HepG2 (cell line): Measurements from ENCODE around the gene HLA-DPB1. TPM values are rescaled to one million over a fixed set of nuclear protein-coding genes. Genes with fewer than 3 reads are reported as not detected.

Source experiments
- ATAC-seq: fragments of 200-7000 bp; cut with Tn5 transposase; 3 replicates; pipeline ENCODE4 v1.9.1; 2020; ENCODE audit warnings: mild to moderate bottlenecking, moderate library complexity
- BruUV-seq: library from RNA; stranded (reverse); fragments of 400-500 nt; replicated peaks from 2 replicates; lab custom pipeline; 2021; lab: Mats Ljungman, UMichigan
- CTCF ChIA-PET: fragments of 300-600 bp; formaldehyde crosslinking; extraction: SDS; loops from one replicate; lab custom pipeline; 2021; ENCODE audit warnings: low total read pairs, inconsistent platforms, low intra/inter-chr PET ratio; lab: Yijun Ruan, JAX
- POLR2A ChIA-PET: fragments of 350-600 bp; sonication (Branson Sonifier 250); formaldehyde crosslinking; loops from one replicate; lab custom pipeline; 2020; ENCODE audit warnings: antibody characterized with exemption, inconsistent platforms; lab: Yijun Ruan, JAX
- DNase-seq: peaks from one replicate; pipeline ENCODE4 v3.0.0-alpha.2; 2015; ENCODE audit warnings: low spot score
- FAIRE-seq: peaks from 3 replicates; lab custom pipeline; 2011; peaks lifted over from hg19 to GRCh38; lab: Jason Lieb, UNC
- H2AFZ ChIP-seq: one replicate; pipeline ENCODE4 v1.6.1; 2011; ENCODE audit warnings: low read length, inconsistent platforms
- H3K27ac ChIP-seq: fragments of 300-600 bp; 3 replicates; pipeline ENCODE4 v1.8.0; 2011; ENCODE audit warnings: mixed run types, mild to moderate bottlenecking, mixed read lengths, low read length, inconsistent platforms; ENCODE audit not compliant: insufficient read depth; ENCODE audit errors: extremely low read length
- H3K27me3 ChIP-seq, 2 experiments: fragments of 200-600 bp in 1 of 2; 2 replicates in 1 of 2; 3 replicates in 1 of 2; pipeline versions ENCODE4 v1.6.0 to v1.8.0; 2011; ENCODE audit warnings: low read length in 2 of 2, mild to moderate bottlenecking in 2 of 2, moderate library complexity in 2 of 2, inconsistent platforms in 1 of 2; ENCODE audit not compliant: insufficient read depth in 2 of 2, control insufficient read depth in 1 of 2
- H3K36me3 ChIP-seq, 2 experiments: fragments of 200-600 bp in 1 of 2; replicated peaks in 1 of 2; 2 replicates in 1 of 2; 3 replicates in 1 of 2; pipeline versions ENCODE4 v1.5.1 to v1.8.0; 2011; ENCODE audit warnings: low read length in 2 of 2, inconsistent platforms in 1 of 2; ENCODE audit not compliant: insufficient read depth in 2 of 2, control insufficient read depth in 1 of 2
- H3K4me1 ChIP-seq: 2 replicates; pipeline ENCODE4 v1.5.1; 2012; ENCODE audit warnings: low read length, inconsistent platforms; ENCODE audit not compliant: insufficient read depth
- H3K4me2 ChIP-seq: 2 replicates; pipeline ENCODE4 v1.6.0; 2011; ENCODE audit warnings: low read depth, low read length, inconsistent platforms
- H3K4me3 ChIP-seq, 3 experiments: fragments of 200-600 bp in 1 of 3; sonication (generic), shearing (Covaris generic) in 1 of 3; replicated peaks in 1 of 3; 2 replicates each; pipeline ENCODE4 v1.5.1; 2011 to 2016; ENCODE audit warnings: low read length in 3 of 3, inconsistent platforms in 2 of 3, low read depth in 2 of 3, mild to moderate bottlenecking in 2 of 3, control low read depth in 1 of 3, mixed read lengths in 1 of 3; ENCODE audit not compliant: insufficient read depth in 1 of 3
- H3K79me2 ChIP-seq: one replicate; pipeline ENCODE4 v1.6.1; 2011; ENCODE audit warnings: low read length, inconsistent platforms; ENCODE audit not compliant: insufficient read depth
- H3K9ac ChIP-seq: 2 replicates; pipeline ENCODE4 v1.6.0; 2011; ENCODE audit warnings: mild to moderate bottlenecking, low read depth, low read length, inconsistent platforms; ENCODE audit not compliant: insufficient read depth
- H3K9me3 ChIP-seq: 2 replicates; pipeline ENCODE4 v1.5.1; 2012; ENCODE audit warnings: mild to moderate bottlenecking, low read length
- H4K20me1 ChIP-seq: 2 replicates; pipeline ENCODE4 v1.6.0; 2011; ENCODE audit warnings: inconsistent platforms, mild to moderate bottlenecking, low read length, moderate library complexity; ENCODE audit not compliant: insufficient read depth
- ATF5 ChIP-seq: sonication (generic); formaldehyde crosslinking; IDR thresholded peaks from 2 replicates; pipeline ENCODE4 v1.4.0; 2020; ENCODE audit warnings: mild to moderate bottlenecking, low read depth, missing genetic modification reagents
- DMTF1 ChIP-seq: sonication (generic); formaldehyde crosslinking; IDR thresholded peaks from 2 replicates; pipeline ENCODE4 v1.4.0; 2020; ENCODE audit warnings: mild to moderate bottlenecking, missing genetic modification reagents
- ETV5 ChIP-seq: IDR thresholded peaks from 2 replicates; pipeline ENCODE4 v1.6.1; 2018; ENCODE audit warnings: missing biosample characterization, missing genetic modification reagents, inconsistent platforms, borderline replicate concordance
- NFKB2 ChIP-seq: sonication (generic); formaldehyde crosslinking; IDR thresholded peaks from 2 replicates; pipeline ENCODE4 v1.4.0; 2020; ENCODE audit warnings: missing genetic modification reagents, borderline replicate concordance
- NFKBIZ ChIP-seq: IDR thresholded peaks from 2 replicates; pipeline ENCODE4 v1.6.1; 2018; ENCODE audit warnings: missing genetic modification reagents, missing compliant biosample characterization
- NRL ChIP-seq: sonication (generic); formaldehyde crosslinking; IDR thresholded peaks from 2 replicates; pipeline ENCODE4 v1.5.0; 2020; ENCODE audit warnings: missing genetic modification reagents, mild to moderate bottlenecking, moderate library complexity, borderline replicate concordance
- STAG1 ChIP-seq: sonication (generic); formaldehyde crosslinking; IDR thresholded peaks from 2 replicates; pipeline ENCODE4 v1.4.0; 2020; ENCODE audit warnings: missing genetic modification reagents
- ZBTB4 ChIP-seq: sonication (generic); formaldehyde crosslinking; IDR thresholded peaks from 2 replicates; pipeline ENCODE4 v1.4.0; 2020; ENCODE audit warnings: missing genetic modification reagents, mild to moderate bottlenecking, borderline replicate concordance
- ZNF251 ChIP-seq: sonication (generic); formaldehyde crosslinking; IDR thresholded peaks from 2 replicates; pipeline ENCODE4 v1.9.0; 2021; ENCODE audit warnings: mild to moderate bottlenecking, missing genetic modification reagents
- ZNF30 ChIP-seq: sonication (generic); formaldehyde crosslinking; IDR thresholded peaks from 2 replicates; pipeline ENCODE4 v1.5.0; 2020; ENCODE audit warnings: mild to moderate bottlenecking, missing genetic modification reagents
- ZNF691 ChIP-seq: sonication (generic); formaldehyde crosslinking; IDR thresholded peaks from 2 replicates; pipeline ENCODE4 v1.4.0; 2020; ENCODE audit warnings: missing genetic modification reagents, low read depth, mild to moderate bottlenecking, borderline replicate concordance
- ZNF713 ChIP-seq: sonication (generic); formaldehyde crosslinking; IDR thresholded peaks from 2 replicates; pipeline ENCODE4 v1.4.0; 2020; ENCODE audit warnings: mild to moderate bottlenecking, missing genetic modification reagents
- ZNF782 ChIP-seq: sonication (generic); formaldehyde crosslinking; IDR thresholded peaks from 2 replicates; pipeline ENCODE4 v1.4.0; 2020; ENCODE audit warnings: missing genetic modification reagents, mild to moderate bottlenecking, borderline replicate concordance
- ZNF891 ChIP-seq: sonication (generic); formaldehyde crosslinking; IDR thresholded peaks from 2 replicates; pipeline ENCODE4 v1.5.0; 2020; ENCODE audit warnings: mild to moderate bottlenecking, missing genetic modification reagents
- WGBS: methylation state at CpG from one replicate; pipeline ENCODE4 v1.1.6; 2017; ENCODE audit warnings: low lambda C conversion rate; 5-methylcytosine and 5-hydroxymethylcytosine counted together
- in situ Hi-C: cut with HindIII; loops from 2 replicates; pipeline ENCODE4 v1.10.0; 2017; ENCODE audit warnings: low pct_unique_long_range_greater_than_20kb; ENCODE audit not compliant: extremely low pct_ligation_motif_present
- intact Hi-C: fragments of 100-400 bp; cut with micrococcal nuclease; formaldehyde crosslinking; loops from one replicate; pipeline ENCODE4 v1.10.0; 2022; ENCODE audit not compliant: unreplicated experiment
- polyA plus RNA-seq, 8 experiments: library from polyadenylated mRNA; depleted of rRNA in 3 of 8; stranded (reverse) in 7 of 8; unstranded in 1 of 8; fragments of >200 nt; fragmentation: Illumina TruSeq in 4 of 8; extraction: Trizol in 4 of 8; gene quantifications; 2 replicates each; pipeline versions ENCODE4 v1.2.1 to v1.2.3, GENCODE V29; 2011 to 2016; ENCODE audit warnings: low read depth in 4 of 8, missing spikeins in 1 of 8, mixed read lengths in 1 of 8; ENCODE audit not compliant: insufficient read depth in 1 of 8
- total RNA-seq, 5 experiments: library from RNA; depleted of rRNA; stranded (reverse); fragments of >200 nt; fragmentation: Illumina TruSeq; extraction: Trizol; gene quantifications; 2 replicates each; pipeline ENCODE4 v1.2.3, GENCODE V29; 2016; ENCODE audit warnings: low read depth in 1 of 5
- TF ChIP-seq, protein P1 (sequence below): sonication (generic); formaldehyde crosslinking; IDR thresholded peaks from 2 replicates; pipeline ENCODE4 v1.4.0; 2020; ENCODE audit warnings: missing genetic modification reagents

Gene HLA-DPB1
- total and polyA plus RNA-seq, 2 of the 13 experiments (the other 11 are each of a cell fraction or from before 2014, with no cell fraction given) = not detected

DNA sequence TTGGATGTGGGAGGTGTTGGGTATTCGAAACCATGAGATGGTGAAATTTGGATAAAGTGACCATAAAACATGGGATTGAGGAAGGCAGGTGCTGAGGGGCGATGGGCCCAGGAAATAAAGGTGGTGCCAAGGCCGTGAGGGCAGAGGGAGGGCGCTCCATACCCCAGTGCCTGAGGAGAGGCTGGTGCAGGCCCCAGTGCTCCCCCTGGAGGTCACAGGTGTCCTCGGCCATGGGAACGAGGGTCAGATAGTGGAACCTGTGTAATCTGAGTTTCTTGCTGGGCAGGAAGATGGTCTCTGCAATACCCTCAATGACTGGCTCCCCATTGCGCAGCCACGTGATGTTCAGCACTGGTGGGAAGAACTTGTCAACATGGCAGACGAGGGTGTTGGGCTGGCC lies 16.2 kb downstream of the HLA-DPB1 start (continued):
- 0 out of 2 replicates have a peak, but pooled peaks have one; percentile 31 for TF ChIP-seq ZNF782 (CRISPR knock-in tag)
- no peak for TF ChIP-seq ZBTB4 (CRISPR knock-in tag)
- 0 out of 2 replicates have a peak, but pooled peaks have one; percentile 69 for TF ChIP-seq NRL
- no peak for TF ChIP-seq NFKBIZ (CRISPR knock-in tag)
- TF ChIP-seq ZNF891 (CRISPR knock-in tag) = 0 out of 2 replicates have a peak, but pooled peaks have one; percentile 49
- TF ChIP-seq ZNF251 = no peak
- TF ChIP-seq STAG1 (CRISPR knock-in tag) = peak; percentile 37
- TF ChIP-seq ZNF691 = 0 out of 2 replicates have a peak, but pooled peaks have one; percentile 35
- TF ChIP-seq, all 625 proteins: peak for 18

- no peak overlapping the region for H2AFZ ChIP-seq
- FAIRE-seq (no peak), ATAC-seq (no peak), DNase-seq (no peak)
- H3K79me2 ChIP-seq = no peaks in the 10 kb centered on the region
- H3K4me2 ChIP-seq = no peak overlapping the region
- CTCF ChIA-PET = interaction anchor here (1.7 kb wide), 1 partner anchor 78 kb away, joined by 9 read pairs; no protein-coding TSS in a partner anchor
- peaks cover 1 to 23% of the 10 kb centered on the region in 2 experiments; a peak in 2 of 5 replicates for H3K27me3 ChIP-seq
- H3K27ac ChIP-seq = no peak overlapping the region
- in situ Hi-C loops = no loop called here
- H3K9ac ChIP-seq = no peak overlapping the region
- H4K20me1 ChIP-seq = no peaks in the 10 kb centered on the region
- BruUV-seq = no TSS peak
- H3K4me3 ChIP-seq = no peak overlapping the region
- 25% methylated on average over 3 of the region's 3 CpGs for WGBS
- no peaks in the 10 kb centered on the region for H3K36me3 ChIP-seq
- H3K4me1 ChIP-seq = no peaks in the 10 kb centered on the region
- intact Hi-C loops = loop anchor here (1.0 kb wide), 1 partner anchor 78 kb away; no protein-coding TSS in a partner anchor
- POLR2A ChIA-PET = no interaction called here
- H3K9me3 ChIP-seq = no peaks in the 10 kb centered on the region
- TF ChIP-seq ZNF30 (CRISPR knock-in tag) (no peak), ATF5 (no peak), DMTF1 (CRISPR knock-in tag) (no peak), ZNF713 (CRISPR knock-in tag) (no peak), ETV5 (CRISPR knock-in tag) (no peak), NFKB2 (CRISPR knock-in tag) (no peak)
- TF ChIP-seq, protein P1, sequence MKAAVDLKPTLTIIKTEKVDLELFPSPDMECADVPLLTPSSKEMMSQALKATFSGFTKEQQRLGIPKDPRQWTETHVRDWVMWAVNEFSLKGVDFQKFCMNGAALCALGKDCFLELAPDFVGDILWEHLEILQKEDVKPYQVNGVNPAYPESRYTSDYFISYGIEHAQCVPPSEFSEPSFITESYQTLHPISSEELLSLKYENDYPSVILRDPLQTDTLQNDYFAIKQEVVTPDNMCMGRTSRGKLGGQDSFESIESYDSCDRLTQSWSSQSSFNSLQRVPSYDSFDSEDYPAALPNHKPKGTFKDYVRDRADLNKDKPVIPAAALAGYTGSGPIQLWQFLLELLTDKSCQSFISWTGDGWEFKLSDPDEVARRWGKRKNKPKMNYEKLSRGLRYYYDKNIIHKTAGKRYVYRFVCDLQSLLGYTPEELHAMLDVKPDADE = no peak
Measured at GRCh38 chr6:33092385-33092784, 16.6 kb downstream of the HLA-DPB1 start.
